Activated CD4-positive, alpha-beta memory T cell treated with anti-CD3 and anti-CD28 coated beads, Interleukin-2, amount 10 ng/mL, durations not matched to agents 7 days and 5 days (primary cell): ENCODE data around the gene TMEM150C. TPM values are rescaled to one million over a fixed set of nuclear protein-coding genes. Genes with fewer than 3 reads are reported as not detected.
"Not testable (repeated sequence)": the region's sequence is repeated elsewhere in the genome, so short reads cannot be mapped to it uniquely, and the experiment has no call there.

Source experiments
- CTCF ChIA-PET: fragments of 350-600 bp; sonication (Branson Sonifier 250); formaldehyde crosslinking; loops from one replicate; lab custom pipeline; 2021; ENCODE audit warnings: antibody characterized with exemption, inconsistent platforms; lab: Charles Lee
- POLR2A ChIA-PET: fragments of 350-600 bp; sonication (Branson Sonifier 250); formaldehyde crosslinking; loops from one replicate; lab custom pipeline; 2021; ENCODE audit warnings: antibody characterized with exemption; lab: Charles Lee
- DNase-seq: peaks from one replicate; pipeline ENCODE4 v3.0.0-alpha.2; 2020
- H3K27ac Mint-ChIP-seq: one replicate; pipeline ENCODE4 v1.8.0; 2021; ENCODE audit warnings: mild to moderate bottlenecking, mixed read lengths
- H3K27me3 Mint-ChIP-seq: one replicate; pipeline ENCODE4 v1.8.0; 2021; ENCODE audit warnings: mixed read lengths
- H3K36me3 Mint-ChIP-seq: one replicate; pipeline ENCODE4 v1.8.0; 2021; ENCODE audit warnings: low read depth, mixed read lengths
- H3K4me1 Mint-ChIP-seq: one replicate; pipeline ENCODE4 v1.8.0; 2021; ENCODE audit warnings: mixed read lengths
- H3K4me3 Mint-ChIP-seq: one replicate; pipeline ENCODE4 v1.8.0; 2021; ENCODE audit warnings: mild to moderate bottlenecking, mixed read lengths
- H3K9me3 Mint-ChIP-seq: one replicate; pipeline ENCODE4 v1.8.0; 2021; ENCODE audit warnings: mixed read lengths
- total RNA-seq, 2 experiments: library from RNA; stranded (reverse); gene quantifications; one replicate each; pipeline ENCODE4 v1.2.3, GENCODE V29; 2021

Gene TMEM150C
- total RNA-seq, 2 experiments from 2014 or later: not detected

GRCh38 chr4:82496349-82496748, 65.4 kb downstream of the TMEM150C start:
- Mint-ChIP-seq H3K36me3 (no peaks in the 10 kb centered on the region), H3K27ac (no peak overlapping the region), H3K9me3 (no peaks in the 10 kb centered on the region), H3K4me1 (no peaks in the 10 kb centered on the region), H3K4me3 (no peak overlapping the region), H3K27me3 (no peaks in the 10 kb centered on the region)
- DNase-seq: no peak
- ChIA-PET POLR2A (no interaction called here), CTCF (no interaction called here)

GRCh38 chr4:82495666-82496065, 66.1 kb downstream of the TMEM150C start:
- H3K27ac Mint-ChIP-seq: no peak overlapping the region
- no peaks in the 10 kb centered on the region for H3K27me3 Mint-ChIP-seq
- H3K9me3 Mint-ChIP-seq: no peaks in the 10 kb centered on the region
- ChIA-PET POLR2A (no interaction called here), CTCF (no interaction called here)
- H3K36me3 Mint-ChIP-seq: no peaks in the 10 kb centered on the region
- no peak for DNase-seq
- no peak overlapping the region for H3K4me3 Mint-ChIP-seq
- H3K4me1 Mint-ChIP-seq: no peaks in the 10 kb centered on the region

DNA sequence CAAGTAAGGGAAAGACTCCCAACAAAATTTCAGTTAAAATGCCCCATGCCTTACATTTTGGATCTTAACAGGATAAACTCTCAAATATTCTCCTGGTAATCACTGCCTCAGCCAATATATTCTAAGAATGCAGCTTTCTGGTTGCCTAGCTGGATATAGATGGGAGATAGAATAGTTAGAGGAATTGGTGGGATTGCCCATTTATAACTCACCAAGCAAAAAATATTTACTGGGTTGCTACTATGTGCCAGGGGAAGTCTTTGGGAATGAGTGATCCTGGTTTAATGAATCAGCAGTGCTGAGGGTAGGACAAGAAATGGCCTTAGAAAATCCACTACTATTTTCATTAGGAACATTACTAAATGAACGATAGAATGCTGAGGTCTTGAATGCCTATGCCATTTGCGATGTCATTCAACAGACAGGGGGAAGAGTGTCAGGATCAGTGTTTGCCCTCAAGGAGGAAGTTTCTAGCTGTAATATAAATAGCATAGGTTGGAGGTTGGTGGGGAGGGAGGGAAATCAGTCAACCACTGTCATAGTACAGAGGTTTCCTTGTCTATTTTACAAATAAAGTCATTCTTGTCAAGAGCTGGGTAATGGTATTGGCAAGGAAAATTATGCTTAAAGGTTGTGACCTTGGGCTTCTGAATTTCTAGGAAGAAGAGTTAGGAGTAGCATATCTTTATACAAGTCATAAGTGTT, 67.9 kb downstream of the TMEM150C start:
- no peaks in the 10 kb centered on the region for H3K9me3 Mint-ChIP-seq
- H3K4me1 Mint-ChIP-seq: no peaks in the 10 kb centered on the region
- H3K27me3 Mint-ChIP-seq: no peaks in the 10 kb centered on the region
- H3K4me3 Mint-ChIP-seq: no peak overlapping the region
- no peak for DNase-seq
- no peaks in the 10 kb centered on the region for H3K36me3 Mint-ChIP-seq
- no peak overlapping the region for H3K27ac Mint-ChIP-seq
- POLR2A ChIA-PET: no interaction called here
- CTCF ChIA-PET: no interaction called here

GRCh38 chr4:82491251-82491960, 70.4 kb downstream of the TMEM150C start:
- Mint-ChIP-seq H3K27ac (no peak overlapping the region), H3K4me1 (no peaks in the 10 kb centered on the region), H3K4me3 (no peak overlapping the region), H3K27me3 (no peaks in the 10 kb centered on the region), H3K9me3 (no peaks in the 10 kb centered on the region), H3K36me3 (no peaks in the 10 kb centered on the region)
- POLR2A ChIA-PET: no interaction called here
- DNase-seq: no peak
- CTCF ChIA-PET: interaction anchor here (0.6 to 1.1 kb wide), 2 partner anchors 10 to 1163 kb away, joined by 3 read pairs; no protein-coding TSS in a partner anchor

- H3K9me3 Mint-ChIP-seq: no peaks in the 10 kb centered on the region
- no peak overlapping the region for H3K27ac Mint-ChIP-seq
- no peaks in the 10 kb centered on the region for H3K27me3 Mint-ChIP-seq
- no peaks in the 10 kb centered on the region for H3K4me1 Mint-ChIP-seq
- no peak overlapping the region for H3K4me3 Mint-ChIP-seq
- no peaks in the 10 kb centered on the region for H3K36me3 Mint-ChIP-seq
- ChIA-PET CTCF (interaction anchor here (1.1 kb wide), 1 partner anchor 11 kb away, joined by 3 read pairs; no protein-coding TSS in a partner anchor), POLR2A (no interaction called here)
- DNase-seq: no peak
Observed at GRCh38 chr4:82489987-82490386, 71.8 kb downstream of the TMEM150C start.

GRCh38 chr4:82489076-82489475, 72.7 kb downstream of the TMEM150C start:
- POLR2A ChIA-PET: no interaction called here
- Mint-ChIP-seq H3K27me3 (no peaks in the 10 kb centered on the region), H3K4me3 (no peak overlapping the region), H3K9me3 (no peaks in the 10 kb centered on the region), H3K4me1 (no peaks in the 10 kb centered on the region), H3K36me3 (no peaks in the 10 kb centered on the region), H3K27ac (no peak overlapping the region)
- DNase-seq: no peak
- CTCF ChIA-PET: interaction anchor here (0.6 kb wide), 1 partner anchor 917 kb away, joined by 3 read pairs; no protein-coding TSS in a partner anchor

- no peaks in the 10 kb centered on the region for H3K4me1 Mint-ChIP-seq
- no peaks in the 10 kb centered on the region for H3K27me3 Mint-ChIP-seq
- no peak for DNase-seq
- POLR2A ChIA-PET: interaction anchor here (0.6 kb wide), 1 partner anchor 13 kb away, joined by 3 read pairs; no protein-coding TSS in a partner anchor
- CTCF ChIA-PET: no interaction called here
- peaks cover 7% of the 10 kb centered on the region for H3K36me3 Mint-ChIP-seq
- H3K9me3 Mint-ChIP-seq: no peaks in the 10 kb centered on the region
- H3K4me3 Mint-ChIP-seq: no peak overlapping the region
- no peak overlapping the region for H3K27ac Mint-ChIP-seq
Observed at GRCh38 chr4:82484996-82485783, 76.6 kb downstream of the TMEM150C start.

DNA sequence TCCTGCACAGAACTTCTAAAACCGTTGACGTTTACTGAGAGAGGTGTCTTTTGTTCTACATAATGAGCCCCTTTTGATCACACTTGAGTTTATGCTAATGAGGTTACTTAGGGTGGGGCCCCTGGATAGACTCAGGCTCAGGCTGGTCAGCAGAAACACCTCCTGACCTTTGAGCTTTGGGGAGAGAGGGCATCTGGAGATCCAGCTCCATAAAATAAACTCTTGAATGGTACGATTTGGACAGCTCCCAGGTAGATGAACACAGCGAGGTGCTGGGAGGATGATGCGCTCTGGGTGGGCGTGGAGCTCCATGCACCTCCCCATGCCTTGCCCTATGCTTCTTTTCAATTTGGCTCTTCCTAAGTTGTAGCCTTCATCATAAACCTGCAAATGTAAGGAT, 79.4 kb downstream of the TMEM150C start:
- ChIA-PET POLR2A (no interaction called here), CTCF (no interaction called here)
- Mint-ChIP-seq H3K36me3 (peaks cover 14% of the 10 kb centered on the region), H3K4me1 (no peaks in the 10 kb centered on the region), H3K27ac (no peak overlapping the region), H3K27me3 (no peaks in the 10 kb centered on the region), H3K4me3 (no peak overlapping the region), H3K9me3 (no peaks in the 10 kb centered on the region)
- no peak for DNase-seq

- ChIA-PET POLR2A (no interaction called here), CTCF (no interaction called here)
- H3K4me3 Mint-ChIP-seq: no peak overlapping the region
- H3K27me3 Mint-ChIP-seq: no peaks in the 10 kb centered on the region
- H3K27ac Mint-ChIP-seq: no peak overlapping the region
- no peaks in the 10 kb centered on the region for H3K4me1 Mint-ChIP-seq
- peaks cover 14% of the 10 kb centered on the region for H3K36me3 Mint-ChIP-seq
- H3K9me3 Mint-ChIP-seq: no peaks in the 10 kb centered on the region
- no peak for DNase-seq
Observed at GRCh38 chr4:82481506-82481840, 80.3 kb downstream of the TMEM150C start.

DNA sequence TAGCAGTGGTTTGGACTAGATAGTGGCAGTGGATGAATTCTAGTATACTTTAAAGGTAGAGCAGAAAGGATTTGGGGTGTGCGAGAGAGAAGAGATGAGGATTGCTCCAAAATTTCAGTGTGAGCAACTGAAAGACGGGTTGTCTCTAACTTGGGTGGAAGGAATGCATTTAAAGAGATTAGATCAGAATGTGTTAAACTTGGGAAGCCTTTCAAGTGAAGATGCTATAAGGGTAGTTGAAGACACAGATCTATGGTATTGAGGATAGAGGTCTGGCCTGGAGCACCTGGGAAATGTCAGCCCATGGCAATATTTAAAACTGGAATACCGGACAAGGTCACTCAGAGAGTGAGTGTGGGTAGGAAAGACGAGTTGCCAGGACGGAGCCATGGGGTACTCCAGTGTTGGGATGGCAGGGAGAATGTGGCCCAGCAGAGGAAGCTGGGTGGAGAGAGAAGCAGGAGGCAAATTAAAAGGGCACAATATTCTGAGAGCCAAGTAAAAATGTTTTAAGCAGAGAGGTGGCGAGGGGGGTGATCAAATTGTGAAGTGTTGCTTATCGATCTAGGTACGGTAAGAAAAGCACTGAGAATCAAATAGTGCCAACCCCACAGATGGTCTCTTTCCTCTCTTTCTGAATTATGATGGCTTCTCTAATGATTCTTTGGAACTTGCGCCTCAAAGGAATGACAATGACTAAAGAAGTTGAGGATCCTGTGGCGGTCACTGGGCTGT, 80.8 kb downstream of the TMEM150C start:
- ChIA-PET CTCF (interaction anchor here (1.1 kb wide), 1 partner anchor 258 kb away, joined by 4 read pairs; no protein-coding TSS in a partner anchor), POLR2A (no interaction called here)
- H3K9me3 Mint-ChIP-seq: no peaks in the 10 kb centered on the region
- no peaks in the 10 kb centered on the region for H3K27me3 Mint-ChIP-seq
- DNase-seq: no peak
- no peak overlapping the region for H3K4me3 Mint-ChIP-seq
- H3K36me3 Mint-ChIP-seq: peaks cover 14% of the 10 kb centered on the region
- no peaks in the 10 kb centered on the region for H3K4me1 Mint-ChIP-seq
- H3K27ac Mint-ChIP-seq: no peak overlapping the region

- no peak for DNase-seq
- CTCF ChIA-PET: interaction anchor here (0.6 to 1.1 kb wide), 2 partner anchors 259 to 563 kb away, joined by 3 to 4 read pairs; no protein-coding TSS in a partner anchor
- H3K9me3 Mint-ChIP-seq: no peaks in the 10 kb centered on the region
- POLR2A ChIA-PET: no interaction called here
- H3K4me3 Mint-ChIP-seq: no peak overlapping the region
- no peaks in the 10 kb centered on the region for H3K4me1 Mint-ChIP-seq
- peaks cover 18% of the 10 kb centered on the region for H3K36me3 Mint-ChIP-seq
- H3K27ac Mint-ChIP-seq: no peak overlapping the region
- no peaks in the 10 kb centered on the region for H3K27me3 Mint-ChIP-seq
Observed at GRCh38 chr4:82479562-82479961, 82.2 kb downstream of the TMEM150C start.

GRCh38 chr4:82477469-82477868, 84.3 kb downstream of the TMEM150C start:
- H3K4me1 Mint-ChIP-seq, DNase-seq, H3K4me3 Mint-ChIP-seq, H3K27ac Mint-ChIP-seq, H3K27me3 Mint-ChIP-seq, H3K9me3 Mint-ChIP-seq, POLR2A ChIA-PET, CTCF ChIA-PET: not testable (repeated sequence)
- peaks cover 26% of the 10 kb centered on the region for H3K36me3 Mint-ChIP-seq
